T-cell (primary cell): ENCODE measurements around the gene PRDM16. TPM values are rescaled to one million over a fixed set of nuclear protein-coding genes. Genes with fewer than 3 reads are reported as not detected.

Experiments
- ATAC-seq, 4 experiments: fragments of 200-7000 bp in 3 of 4; fragments of 150-1000 bp in 1 of 4; cut with Tn5 transposase; replicated peaks in 1 of 4; 1 replicate in 3 of 4; 2 replicates in 1 of 4; pipeline ENCODE4 v1.10.0; 2021; ENCODE audit warnings: moderate library complexity in 3 of 4, mild to moderate bottlenecking in 2 of 4, moderate number of reproducible peaks in 1 of 4
- CTCF ChIA-PET, 2 donors: fragments of 300-600 bp; sonication (Branson Sonifier 250); formaldehyde crosslinking; loops; one replicate each; lab custom pipeline; 2022; ENCODE audit warnings: antibody characterized with exemption in 2 of 2; lab: Charles Lee
- POLR2A ChIA-PET, 2 donors: fragments of 300-600 bp; sonication (Branson Sonifier 250); formaldehyde crosslinking; loops; one replicate each; lab custom pipeline; 2022; ENCODE audit warnings: antibody characterized with exemption in 2 of 2; lab: Charles Lee
- DNase-seq, 35 experiments: peaks; one replicate each; pipeline versions ENCODE4 v3.0.0 to v3.0.0-alpha.2; 2013 to 2023
- H3K27ac ChIP-seq: one replicate; pipeline ENCODE4 v1.5.1; 2013; ENCODE audit warnings: low read length
- H3K27me3 ChIP-seq, 2 experiments: replicated peaks in 1 of 2; 1 replicate in 1 of 2; 2 replicates in 1 of 2; pipeline versions ENCODE4 v1.6.1 to v1.7.0; 2013; ENCODE audit warnings: low read length in 1 of 2, mixed read lengths in 1 of 2; ENCODE audit not compliant: control insufficient read depth in 2 of 2, insufficient read depth in 2 of 2; ENCODE audit errors: extremely low read depth in 1 of 2
- H3K36me3 ChIP-seq, 2 donors: 1 replicate in 1 of 2; 2 replicates in 1 of 2; pipeline versions ENCODE4 v1.6.1 to v1.7.0; 2013; ENCODE audit warnings: low read length in 1 of 2; ENCODE audit not compliant: control insufficient read depth in 2 of 2, insufficient read depth in 1 of 2; ENCODE audit errors: extremely low read depth in 1 of 2
- H3K4me1 ChIP-seq, 2 experiments: 1 replicate in 1 of 2; 2 replicates in 1 of 2; pipeline versions ENCODE4 v1.6.1 to v1.7.0; 2013; ENCODE audit warnings: low read length in 2 of 2, mixed read lengths in 1 of 2; ENCODE audit not compliant: insufficient read depth in 2 of 2, control insufficient read depth in 1 of 2; ENCODE audit errors: extremely low read depth in 1 of 2
- H3K4me3 ChIP-seq, 2 donors: 1 replicate in 1 of 2; 2 replicates in 1 of 2; pipeline versions ENCODE4 v1.5.1 to v1.7.0; 2013; ENCODE audit warnings: mild to moderate bottlenecking in 2 of 2, low read length in 1 of 2, moderate library complexity in 1 of 2; ENCODE audit not compliant: control insufficient read depth in 1 of 2; ENCODE audit errors: extremely low read depth in 1 of 2
- H3K9me3 ChIP-seq: 2 replicates; pipeline ENCODE4 v1.7.0; 2013
- H3K27ac Mint-ChIP-seq, 2 donors: one replicate each; pipeline ENCODE4 v1.8.0; 2020 to 2021; ENCODE audit warnings: mild to moderate bottlenecking in 2 of 2, mixed read lengths in 2 of 2
- H3K27me3 Mint-ChIP-seq, 2 donors: one replicate each; pipeline ENCODE4 v1.8.0; 2021 to 2022; ENCODE audit warnings: mixed read lengths in 2 of 2
- H3K36me3 Mint-ChIP-seq: one replicate; pipeline ENCODE4 v1.8.0; 2021; ENCODE audit warnings: mixed read lengths
- H3K4me1 Mint-ChIP-seq, 3 donors: one replicate each; pipeline ENCODE4 v1.8.0; 2020 to 2022; ENCODE audit warnings: mixed read lengths in 3 of 3, mild to moderate bottlenecking in 1 of 3
- H3K4me3 Mint-ChIP-seq, 3 donors: one replicate each; pipeline ENCODE4 v1.8.0; 2020 to 2022; ENCODE audit warnings: mild to moderate bottlenecking in 3 of 3, mixed read lengths in 3 of 3, moderate library complexity in 3 of 3
- H3K9me3 Mint-ChIP-seq, 3 donors: one replicate each; pipeline ENCODE4 v1.8.0; 2020 to 2022; ENCODE audit warnings: mixed read lengths in 3 of 3
- WGBS: methylation state at CpG from one replicate; pipeline ENCODE4 v1.1.5; 2013; ENCODE audit warnings: missing lambda C conversion rate; ENCODE audit not compliant: insufficient coverage; 5-methylcytosine and 5-hydroxymethylcytosine counted together
- total RNA-seq, 35 experiments: library from RNA in 6 of 35; stranded (reverse) in 6 of 35; fragments of 120-200 nt in 1 of 35; gene quantifications; one replicate each; pipeline versions ENCODE4 v1.2.1 to v1.2.4 and lab custom pipeline; 2013 to 2026

Gene PRDM16
- total RNA-seq, 5 donors from 2014 or later (not counting 1 experiment from before 2014, with no cell fraction given) = 0.15 to 0.70 (median 0.24) TPM; not detected in 1

DNA sequence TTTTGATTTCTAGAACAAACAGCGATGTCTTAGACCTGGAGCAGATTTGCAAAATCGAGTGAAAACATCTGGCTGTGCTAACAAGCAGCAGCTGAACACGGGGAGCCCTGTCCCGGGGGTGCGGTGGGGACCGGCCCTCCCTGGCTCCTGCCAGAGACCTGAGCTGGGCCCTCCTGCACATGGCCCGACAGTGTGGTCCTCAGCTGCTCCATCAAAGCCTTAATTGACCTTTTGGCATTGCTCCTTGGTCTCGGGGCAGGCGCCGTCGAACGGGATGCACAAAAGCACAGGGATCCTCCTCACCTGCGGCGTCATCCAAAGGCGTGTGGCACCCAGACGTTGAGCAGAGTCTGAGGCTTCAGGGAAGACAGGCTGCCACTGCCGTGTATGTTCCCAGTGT, 73.2 kb downstream of the PRDM16 start:
- Histone ChIP-seq H3K4me1 (no peaks in the 10 kb centered on the region), H3K27me3 (peaks cover 0 to 16% of the 10 kb centered on the region in 2 experiments), H3K27ac (no peak overlapping the region), H3K4me3 (no peak overlapping the region), H3K36me3 (no peaks in the 10 kb centered on the region), H3K9me3 (no peaks in the 10 kb centered on the region)
- no peak overlapping the region for H3K4me3 Mint-ChIP-seq
- H3K27ac Mint-ChIP-seq = no peak overlapping the region
- no peaks in the 10 kb centered on the region for H3K4me1 Mint-ChIP-seq
- 73% methylated on average over 17 of the region's 17 CpGs for WGBS
- no peak for DNase-seq
- ChIA-PET POLR2A (no interaction called here), CTCF (no interaction called here)
- H3K36me3 Mint-ChIP-seq = no peaks in the 10 kb centered on the region
- ATAC-seq = no peak
- H3K9me3 Mint-ChIP-seq = no peaks in the 10 kb centered on the region
- H3K27me3 Mint-ChIP-seq = peaks cover 0 to 1% of the 10 kb centered on the region in 2 donors

DNA sequence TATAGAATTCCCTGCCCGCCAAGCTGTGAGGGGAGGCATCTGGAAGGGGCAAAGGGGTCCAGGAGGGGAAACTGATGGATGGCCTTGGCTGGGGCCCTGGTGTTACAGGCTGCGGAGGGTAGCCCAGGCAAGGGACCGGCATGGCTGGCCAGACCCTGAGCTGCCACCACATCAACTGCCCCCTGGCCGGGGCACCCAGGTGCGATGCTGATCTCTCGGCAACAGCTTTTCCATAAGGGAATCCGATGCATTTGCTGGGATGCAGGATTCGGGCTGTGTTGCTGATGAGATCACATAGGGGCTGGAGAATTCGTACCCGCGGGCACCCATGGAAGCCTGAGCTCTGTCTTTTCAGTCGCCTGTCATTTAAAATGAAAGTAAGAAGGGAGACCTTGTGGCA, 73.7 kb downstream of the PRDM16 start:
- WGBS = 88% methylated on average over 10 of the region's 12 CpGs
- H3K27me3 ChIP-seq = peaks cover 0 to 16% of the 10 kb centered on the region in 2 experiments
- H3K4me3 ChIP-seq = no peak overlapping the region
- no peak for DNase-seq
- no peaks in the 10 kb centered on the region for H3K9me3 ChIP-seq
- Mint-ChIP-seq H3K4me1 (no peaks in the 10 kb centered on the region), H3K27me3 (no peaks in the 10 kb centered on the region), H3K4me3 (no peak overlapping the region), H3K27ac (no peak overlapping the region), H3K9me3 (no peaks in the 10 kb centered on the region), H3K36me3 (no peaks in the 10 kb centered on the region)
- no peaks in the 10 kb centered on the region for H3K4me1 ChIP-seq
- no peak overlapping the region for H3K27ac ChIP-seq
- POLR2A ChIA-PET = no interaction called here
- CTCF ChIA-PET = no interaction called here
- no peak for ATAC-seq
- H3K36me3 ChIP-seq = no peaks in the 10 kb centered on the region

DNA sequence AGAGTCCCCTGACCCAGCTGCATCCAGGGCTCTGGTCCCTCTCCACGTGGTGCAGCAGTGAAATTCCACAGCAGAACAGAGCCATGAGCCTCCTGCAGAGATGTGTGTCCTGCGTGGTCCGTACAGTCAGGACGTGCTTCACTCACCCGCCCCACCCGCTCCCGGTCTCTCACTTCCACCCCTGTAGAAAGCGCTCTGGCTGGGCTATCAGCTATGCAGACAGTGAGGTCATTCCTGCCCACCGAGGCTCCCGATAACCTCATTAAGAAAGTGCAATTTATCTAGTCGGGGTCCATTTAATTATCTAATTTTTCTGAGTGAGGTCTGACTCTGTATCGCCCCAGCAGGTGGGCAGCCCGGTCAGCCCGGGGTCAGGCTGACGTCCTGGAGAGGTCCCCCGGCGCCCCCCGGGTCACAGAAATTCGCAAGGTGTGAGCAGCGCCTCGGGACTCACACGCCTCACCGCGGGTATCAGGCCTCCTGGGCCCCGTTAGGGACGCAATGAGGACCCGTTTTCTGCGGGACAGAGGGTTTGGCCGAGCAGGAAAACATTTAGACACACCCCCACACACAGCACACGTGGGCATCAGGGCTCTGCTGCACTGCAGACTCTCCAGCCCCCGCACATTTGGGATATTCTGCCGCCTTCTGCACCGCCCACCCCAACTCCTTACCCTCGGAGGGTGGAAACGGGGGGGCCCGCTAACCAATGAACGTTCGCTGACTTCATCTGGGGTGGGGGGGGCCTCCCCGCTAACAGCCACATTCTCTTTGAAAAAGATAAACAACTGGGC, 76.7 kb downstream of the PRDM16 start:
- no peaks in the 10 kb centered on the region for H3K9me3 ChIP-seq
- H3K4me3 ChIP-seq = no peak overlapping the region
- no peaks in the 10 kb centered on the region for H3K4me1 ChIP-seq
- peaks cover 0 to 23% of the 10 kb centered on the region in 2 experiments for H3K27me3 ChIP-seq
- no peaks in the 10 kb centered on the region for H3K36me3 ChIP-seq
- CTCF ChIA-PET = no interaction called here
- Mint-ChIP-seq H3K9me3 (no peaks in the 10 kb centered on the region), H3K4me3 (no peak overlapping the region), H3K27me3 (no peaks in the 10 kb centered on the region), H3K4me1 (no peaks in the 10 kb centered on the region), H3K27ac (no peak overlapping the region), H3K36me3 (no peaks in the 10 kb centered on the region)
- 90% methylated on average over 23 of the region's 39 CpGs for WGBS
- DNase-seq = no peak
- no peak for ATAC-seq
- POLR2A ChIA-PET = no interaction called here
- no peak overlapping the region for H3K27ac ChIP-seq

GRCh38 chr1:3146458-3146857, 77.5 kb downstream of the PRDM16 start:
- WGBS = 93% methylated on average over 14 of the region's 14 CpGs
- no peak overlapping the region for H3K4me3 Mint-ChIP-seq
- ATAC-seq = no peak

GRCh38 chr1:3146907-3147306, 77.9 kb downstream of the PRDM16 start:
- Histone ChIP-seq H3K4me3 (no peak overlapping the region), H3K9me3 (no peaks in the 10 kb centered on the region), H3K27me3 (peaks cover 0 to 31% of the 10 kb centered on the region in 2 experiments), H3K4me1 (no peaks in the 10 kb centered on the region), H3K27ac (no peak overlapping the region), H3K36me3 (no peaks in the 10 kb centered on the region)
- Mint-ChIP-seq H3K4me3 (no peak overlapping the region), H3K27ac (no peak overlapping the region), H3K36me3 (no peaks in the 10 kb centered on the region), H3K4me1 (no peaks in the 10 kb centered on the region), H3K27me3 (peaks cover 0 to 3% of the 10 kb centered on the region in 2 donors), H3K9me3 (no peaks in the 10 kb centered on the region)
- no peak for DNase-seq
- POLR2A ChIA-PET = no interaction called here
- WGBS = 96% methylated on average over 19 of the region's 19 CpGs
- ATAC-seq = no peak
- CTCF ChIA-PET = no interaction called here

More at GRCh38 chr1:3146458-3146857, 77.5 kb downstream of the PRDM16 start:
- Histone ChIP-seq H3K4me1 (no peaks in the 10 kb centered on the region), H3K4me3 (no peak overlapping the region), H3K27ac (no peak overlapping the region), H3K36me3 (no peaks in the 10 kb centered on the region), H3K27me3 (peaks cover 0 to 27% of the 10 kb centered on the region in 2 experiments), H3K9me3 (no peaks in the 10 kb centered on the region)
- H3K27me3 Mint-ChIP-seq = peaks cover 0 to 3% of the 10 kb centered on the region in 2 donors
- POLR2A ChIA-PET = no interaction called here
- CTCF ChIA-PET = no interaction called here
- no peak overlapping the region for H3K27ac Mint-ChIP-seq
- no peaks in the 10 kb centered on the region for H3K9me3 Mint-ChIP-seq
- H3K4me1 Mint-ChIP-seq = no peaks in the 10 kb centered on the region
- no peak for DNase-seq
- no peaks in the 10 kb centered on the region for H3K36me3 Mint-ChIP-seq

DNA sequence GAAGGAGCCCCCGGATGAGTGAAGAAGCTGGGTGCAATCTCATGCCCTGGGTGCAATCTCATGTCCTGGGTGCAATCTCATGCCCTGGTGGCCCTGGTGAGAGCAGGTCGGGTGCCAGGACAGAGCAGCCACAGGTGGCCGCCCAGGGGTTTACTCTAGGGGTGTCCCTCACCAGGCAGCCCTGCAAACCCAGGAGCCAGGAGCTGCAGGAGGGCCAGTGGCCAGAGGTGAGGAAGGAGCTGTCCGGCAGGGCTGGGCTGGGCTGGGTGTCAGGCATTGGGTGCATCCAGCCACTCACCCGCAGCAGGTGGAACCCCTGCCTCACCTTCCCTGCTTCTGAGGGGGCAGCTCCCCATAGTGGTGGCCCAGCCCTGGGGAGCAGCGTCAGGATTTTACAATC, 79.2 kb downstream of the PRDM16 start:
- no peak overlapping the region for H3K4me3 Mint-ChIP-seq
- Histone ChIP-seq H3K4me3 (no peak overlapping the region), H3K4me1 (no peaks in the 10 kb centered on the region), H3K9me3 (no peaks in the 10 kb centered on the region), H3K36me3 (no peaks in the 10 kb centered on the region), H3K27ac (no peak overlapping the region), H3K27me3 (peaks cover 0 to 29% of the 10 kb centered on the region in 2 experiments)
- H3K36me3 Mint-ChIP-seq = no peaks in the 10 kb centered on the region
- ATAC-seq (no peak), DNase-seq (no peak)
- 84% methylated on average over 6 of the region's 6 CpGs for WGBS
- POLR2A ChIA-PET = no interaction called here
- H3K9me3 Mint-ChIP-seq = no peaks in the 10 kb centered on the region
- peaks cover under 1 to 3% of the 10 kb centered on the region in 2 donors for H3K27me3 Mint-ChIP-seq
- H3K4me1 Mint-ChIP-seq = no peaks in the 10 kb centered on the region
- no peak overlapping the region for H3K27ac Mint-ChIP-seq
- CTCF ChIA-PET = no interaction called here
